Activated CD4-positive, CD25-positive, alpha-beta regulatory T cell (primary cell): ENCODE measurements around the gene NDUFB6.
"Not testable (repeated sequence)": the region's sequence is repeated elsewhere in the genome, so short reads cannot be mapped to it uniquely, and the experiment has no call there.

ENCODE experiments used
- DNase-seq, 4 experiments: peaks; one replicate each; lab custom pipeline; 2025; lab: John Stamatoyannopoulos, UW

Gene NDUFB6

GRCh38 chr9:32571969-32572899, 725 bp downstream of the NDUFB6 start:
- peak; percentile 38 to 62 (median 48) for DNase-seq

GRCh38 chr9:32570262-32570661, 2.7 kb downstream of the NDUFB6 start:
- no peak for DNase-seq

- DNase-seq = no peak
These were observed 6.2 kb downstream of the NDUFB6 start for GRCh38 chr9:32566770-32567169.

GRCh38 chr9:32565967-32566366, 7.0 kb downstream of the NDUFB6 start:
- DNase-seq = no peak

GRCh38 chr9:32558408-32558934, 14.5 kb downstream of the NDUFB6 start:
- DNase-seq = no peak

- DNase-seq = no peak
These were observed 18.4 kb downstream of the NDUFB6 start for GRCh38 chr9:32554591-32554990.

- DNase-seq = no peak
These were observed 18.9 kb downstream of the NDUFB6 start for GRCh38 chr9:32554107-32554506.

GRCh38 chr9:32552172-32552872, 20.6 kb downstream of the NDUFB6 start, which contains the start of the genes SMIM27 and TOPORS:
TSS of gene SMIM27 (plus strand) at chr9:32552327. CDS start at chr9:32552435, 108 bp downstream.
TSS of gene TOPORS (minus strand) at chr9:32552586. CDS start at chr9:32552436, 150 bp downstream.
- DNase-seq = peak; percentile 74 to 84 (median 76)

- DNase-seq = peak; percentile 11 to 24 (median 20)
These were observed 21.5 kb downstream of the NDUFB6 start for GRCh38 chr9:32551276-32552051.

GRCh38 chr9:32550562-32551275, 22.2 kb downstream of the NDUFB6 start:
- DNase-seq = peak; percentile 79 to 90 (median 86)

GRCh38 chr9:32550150-32550561, 22.8 kb downstream of the NDUFB6 start:
- DNase-seq = no peak

- not testable (repeated sequence) for DNase-seq
These were observed 24.7 kb downstream of the NDUFB6 start for GRCh38 chr9:32548213-32548612.

- DNase-seq = no peak
These were observed 27.1 kb downstream of the NDUFB6 start for GRCh38 chr9:32545884-32546283.

- no peak for DNase-seq
These were observed 29.9 kb downstream of the NDUFB6 start for GRCh38 chr9:32543047-32543446.

GRCh38 chr9:32533816-32534215, 39.1 kb downstream of the NDUFB6 start:
- DNase-seq = no peak

GRCh38 chr9:32533336-32533735, 39.6 kb downstream of the NDUFB6 start:
- DNase-seq = no peak

GRCh38 chr9:32526707-32527048, 46.3 kb downstream of the NDUFB6 start:
- no peak for DNase-seq

- DNase-seq = peak; percentile 29 to 54 (median 42)
These were observed 46.8 kb downstream of the NDUFB6 start, which contains the start of gene RIGI for GRCh38 chr9:32526041-32526706. TSS of gene RIGI (minus strand) at chr9:32526196. CDS start at chr9:32526166, 30 bp downstream.

- no peak for DNase-seq
These were observed 47.3 kb downstream of the NDUFB6 start for GRCh38 chr9:32525709-32526030.

GRCh38 chr9:32524892-32525708, 47.9 kb downstream of the NDUFB6 start:
- DNase-seq = no peak
